H1 (cell line): Measurements from ENCODE around the gene LMNA. TPM values are rescaled to one million over a fixed set of nuclear protein-coding genes. Genes with fewer than 3 reads are reported as not detected.

Experiments
- CTCF ChIA-PET: fragments of 300-600 bp; sonication (Branson Sonifier 250); formaldehyde crosslinking; loops from one replicate; lab custom pipeline; 2021; ENCODE audit not compliant: partially characterized antibody; lab: Charles Lee
- POLR2A ChIA-PET: fragments of 300-600 bp; sonication (Branson Sonifier 250); formaldehyde crosslinking; loops from one replicate; lab custom pipeline; 2021; ENCODE audit warnings: inconsistent platforms; ENCODE audit not compliant: partially characterized antibody; lab: Charles Lee
- DNase-seq, 2 experiments: peaks; one replicate each; pipeline versions ENCODE4 v3.0.0 to v3.0.0-alpha.2; 2010 to 2022; ENCODE audit warnings: low spot score in 2 of 2, low read depth in 1 of 2, mixed read lengths in 1 of 2
- FAIRE-seq: peaks from 2 replicates; lab custom pipeline; 2011; peaks lifted over from hg19 to GRCh38; lab: Jason Lieb, UNC
- H2AFZ ChIP-seq: 2 replicates; pipeline ENCODE4 v1.8.1; 2012; ENCODE audit warnings: low read length, inconsistent platforms
- H2AK5ac ChIP-seq: 2 replicates; pipeline ENCODE4 v1.6.1; 2013; ENCODE audit warnings: low read depth, low read length
- H2BK120ac ChIP-seq: replicated peaks from 2 replicates; pipeline ENCODE3; 2013; ENCODE audit warnings: low read depth, low read length, inconsistent platforms
- H2BK12ac ChIP-seq: 2 replicates; pipeline ENCODE4 v1.6.1; 2013; ENCODE audit warnings: low read depth, low read length
- H2BK15ac ChIP-seq: 2 replicates; pipeline ENCODE4 v1.6.1; 2013; ENCODE audit warnings: low read length
- H2BK20ac ChIP-seq: 2 replicates; pipeline ENCODE4 v1.6.1; 2013; ENCODE audit warnings: low read length
- H2BK5ac ChIP-seq: 2 replicates; pipeline ENCODE4 v1.6.1; 2013; ENCODE audit warnings: low read depth, low read length
- H3K14ac ChIP-seq: 2 replicates; pipeline ENCODE4 v1.6.1; 2013; ENCODE audit warnings: inconsistent platforms; ENCODE audit not compliant: insufficient read length
- H3K18ac ChIP-seq: 2 replicates; pipeline ENCODE4 v1.6.1; 2013; ENCODE audit warnings: low read length; ENCODE audit errors: extremely low read depth
- H3K23ac ChIP-seq: 2 replicates; pipeline ENCODE4 v1.6.1; 2013; ENCODE audit warnings: inconsistent platforms; ENCODE audit not compliant: insufficient read length
- H3K23me2 ChIP-seq: 2 replicates; pipeline ENCODE4 v1.6.1; 2013; ENCODE audit warnings: low read depth, low read length
- H3K27ac ChIP-seq: 2 replicates; pipeline ENCODE4 v1.6.1; 2011; ENCODE audit warnings: low read depth, low read length, inconsistent platforms
- H3K27me3 ChIP-seq, 4 experiments: replicated peaks in 1 of 4; 1 replicate in 1 of 4; 2 replicates in 3 of 4; pipeline versions ENCODE4 v1.6.1 to v1.8.1; 2011 to 2013; ENCODE audit warnings: low read length in 3 of 4, mild to moderate bottlenecking in 3 of 4, inconsistent platforms in 2 of 4, mixed read lengths in 2 of 4, moderate library complexity in 1 of 4; ENCODE audit not compliant: control insufficient read depth in 3 of 4, insufficient read depth in 3 of 4; ENCODE audit errors: extremely low read depth in 1 of 4
- H3K36me3 ChIP-seq, 4 experiments: 2 replicates each; pipeline versions ENCODE4 v1.6.1 to v1.8.1; 2011 to 2013; ENCODE audit warnings: mild to moderate bottlenecking in 4 of 4, low read length in 3 of 4, moderate library complexity in 2 of 4, control low read depth in 1 of 4, inconsistent platforms in 1 of 4; ENCODE audit not compliant: insufficient read depth in 4 of 4, control insufficient read depth in 2 of 4
- H3K4ac ChIP-seq: replicated peaks from 2 replicates; pipeline ENCODE3; 2013; ENCODE audit warnings: low read length, low read depth, mixed read lengths, inconsistent platforms; ENCODE audit not compliant: insufficient read length
- H3K4me1 ChIP-seq, 4 experiments: replicated peaks in 1 of 4; 1 replicate in 1 of 4; 2 replicates in 3 of 4; pipeline versions ENCODE4 v1.6.1 to v1.8.1; 2011 to 2013; ENCODE audit warnings: low read length in 3 of 4, inconsistent platforms in 2 of 4, mixed read lengths in 1 of 4; ENCODE audit not compliant: insufficient read depth in 4 of 4, control insufficient read depth in 3 of 4
- H3K4me2 ChIP-seq, 2 experiments: 2 replicates each; pipeline versions ENCODE4 v1.6.1 to v1.8.1; 2011 to 2013; ENCODE audit warnings: low read depth in 2 of 2, low read length in 2 of 2, control low read depth in 1 of 2, inconsistent platforms in 1 of 2, mild to moderate bottlenecking in 1 of 2; ENCODE audit not compliant: insufficient read depth in 1 of 2
- H3K4me3 ChIP-seq, 4 experiments: fragments of 200-600, 300-600 bp in 1 of 4; sonication (generic), shearing (Covaris generic), sonication (Bioruptor Twin) in 1 of 4; 2 replicates each; pipeline versions ENCODE4 v1.5.1 to v1.8.1; 2011 to 2016; ENCODE audit warnings: low read length in 4 of 4, low read depth in 3 of 4, control low read depth in 2 of 4, inconsistent platforms in 2 of 4, mild to moderate bottlenecking in 2 of 4, mixed read lengths in 1 of 4, moderate library complexity in 1 of 4; ENCODE audit not compliant: insufficient read depth in 2 of 4; ENCODE audit errors: extremely low read depth in 1 of 4
- H3K56ac ChIP-seq: replicated peaks from 2 replicates; pipeline ENCODE3; 2013; ENCODE audit warnings: low read depth, mild to moderate bottlenecking, mixed read lengths, low read length, inconsistent platforms; ENCODE audit not compliant: insufficient read length
- H3K79me1 ChIP-seq: 2 replicates; pipeline ENCODE4 v1.6.1; 2013; ENCODE audit warnings: low read depth, low read length, control low read depth
- H3K79me2 ChIP-seq, 2 experiments: 2 replicates each; pipeline versions ENCODE4 v1.6.1 to v1.8.1; 2012 to 2013; ENCODE audit warnings: low read length in 2 of 2, mild to moderate bottlenecking in 2 of 2, inconsistent platforms in 1 of 2; ENCODE audit not compliant: insufficient read depth in 2 of 2, control insufficient read depth in 1 of 2
- H3K9ac ChIP-seq, 4 experiments: replicated peaks in 1 of 4; 1 replicate in 1 of 4; 2 replicates in 3 of 4; pipeline versions ENCODE4 v1.6.1 to v1.8.1; 2011 to 2013; ENCODE audit warnings: low read depth in 3 of 4, low read length in 3 of 4, control low read depth in 2 of 4, mild to moderate bottlenecking in 2 of 4, moderate library complexity in 2 of 4, inconsistent platforms in 1 of 4; ENCODE audit errors: extremely low read depth in 1 of 4
- H3K9me3 ChIP-seq, 2 experiments: 2 replicates each; pipeline versions ENCODE4 v1.6.1 to v1.8.1; 2012 to 2013; ENCODE audit warnings: mild to moderate bottlenecking in 2 of 2, moderate library complexity in 2 of 2, control low read depth in 1 of 2, inconsistent platforms in 1 of 2, low read depth in 1 of 2, low read length in 1 of 2, mixed read lengths in 1 of 2; ENCODE audit not compliant: insufficient read depth in 2 of 2
- H4K20me1 ChIP-seq, 2 experiments: replicated peaks in 1 of 2; 2 replicates each; pipeline versions ENCODE3 to v1.8.1; 2011 to 2013; ENCODE audit warnings: inconsistent platforms in 2 of 2, low read length in 2 of 2, mild to moderate bottlenecking in 1 of 2; ENCODE audit not compliant: insufficient read depth in 2 of 2, control insufficient read depth in 1 of 2
- H4K5ac ChIP-seq: 2 replicates; pipeline ENCODE4 v1.6.1; 2013; ENCODE audit warnings: low read length, low read depth, mixed read lengths, inconsistent platforms; ENCODE audit not compliant: insufficient read length
- H4K8ac ChIP-seq: 2 replicates; pipeline ENCODE4 v1.8.0; 2013; ENCODE audit warnings: mild to moderate bottlenecking, moderate library complexity, low read length, inconsistent platforms; ENCODE audit not compliant: insufficient read depth; ENCODE audit errors: extremely low read depth
- H4K91ac ChIP-seq: replicated peaks from 2 replicates; pipeline ENCODE3; 2013; ENCODE audit warnings: low read length, mixed read lengths, inconsistent platforms; ENCODE audit not compliant: insufficient read length
- CBX8 ChIP-seq: fragments of 300-800, 300-1000 bp; sonication (generic); IDR thresholded peaks from 2 replicates; pipeline ENCODE4 v1.7.1; 2016; ENCODE audit warnings: low read depth, low read length, borderline replicate concordance
- CTBP2 ChIP-seq: IDR thresholded peaks from 2 replicates; pipeline ENCODE4 v1.7.0; 2011; ENCODE audit warnings: borderline replicate concordance, mild to moderate bottlenecking, moderate library complexity, mixed read lengths, low read length; ENCODE audit not compliant: insufficient read depth, insufficient read length
- GABPA ChIP-seq: IDR thresholded peaks from 2 replicates; pipeline ENCODE4 v1.6.1; 2011; ENCODE audit warnings: mild to moderate bottlenecking, low read length, moderate library complexity, borderline replicate concordance; ENCODE audit not compliant: insufficient read depth
- KDM5A ChIP-seq: fragments of 200-600 bp; IDR thresholded peaks from 2 replicates; pipeline ENCODE4 v1.7.1; 2012; ENCODE audit warnings: mild to moderate bottlenecking, low read length, inconsistent platforms, mixed read lengths
- PHF8 ChIP-seq: fragments of 200-600 bp; sonication (generic); conservative IDR thresholded peaks from 2 replicates; pipeline ENCODE4 v1.7.1; 2012; ENCODE audit warnings: low read depth, mild to moderate bottlenecking, inconsistent platforms, low read length, moderate library complexity
- TEAD4 ChIP-seq: IDR thresholded peaks from 2 replicates; pipeline ENCODE4 v1.6.1; 2012; ENCODE audit warnings: low read depth, low read length, inconsistent platforms, mixed read lengths
- WGBS, 2 experiments: shearing (Covaris generic) in 1 of 2; methylation state at CpG; one replicate each; pipeline versions ENCODE4 v1.1.6 to v1.1.7; 2013 to 2015; ENCODE audit warnings: low lambda C conversion rate in 2 of 2, mixed read lengths in 2 of 2, inconsistent platforms in 1 of 2, low coverage in 1 of 2, missing lambda C conversion rate in 1 of 2; ENCODE audit not compliant: insufficient replicate concordance in 2 of 2, insufficient coverage in 1 of 2, insufficient read length in 1 of 2; ENCODE audit errors: extremely low coverage in 1 of 2, missing lambda C conversion rate in 1 of 2; 5-methylcytosine and 5-hydroxymethylcytosine counted together
- polyA plus RNA-seq, 7 experiments: library from polyadenylated mRNA; depleted of rRNA in 3 of 7; stranded (reverse) in 5 of 7; unstranded in 2 of 7; fragments of >200 nt in 5 of 7; fragments of 200-250 nt in 2 of 7; gene quantifications; 1 replicate in 5 of 7; 2 replicates in 1 of 7; 4 replicates in 1 of 7; pipeline versions ENCODE4 v1.2.1 to v1.2.3, GENCODE V29; 2011 to 2013; ENCODE audit warnings: missing spikeins in 2 of 7, mixed read lengths in 2 of 7
- total RNA-seq: library from RNA; stranded (reverse); fragmentation: NEBNext Ultra II Directional; extraction: Animal tissue kit (Norgen Biotek cat#: 25700); gene quantifications from 2 replicates; pipeline ENCODE4 v1.2.1, GENCODE V29; 2021

Gene LMNA
- total and polyA plus RNA-seq, 2 of the 8 experiments (the other 6 are each of a cell fraction or from before 2014, with no cell fraction given) = 25.8 to 46.8 TPM

DNA sequence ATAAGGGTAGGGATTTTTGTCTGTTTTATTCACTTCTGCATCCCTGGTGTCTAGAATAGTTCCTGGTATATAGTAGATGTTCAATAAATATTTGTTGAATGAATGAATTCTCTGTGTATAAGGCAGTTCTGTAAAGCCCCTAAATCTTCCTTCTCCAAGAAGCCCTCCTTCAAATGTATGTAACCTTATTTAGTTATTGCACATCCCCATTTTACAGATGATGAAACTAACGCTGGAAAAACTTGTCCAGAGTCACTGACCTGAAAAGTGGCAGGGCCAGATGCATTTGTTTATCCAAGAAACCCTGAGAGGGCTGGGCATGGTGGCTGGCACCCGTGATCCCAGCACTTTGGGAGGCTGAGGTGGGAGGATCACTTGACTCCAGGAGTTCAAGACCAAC, 4.3 kb upstream of the LMNA start:
- no peak overlapping the region for H3K4ac ChIP-seq
- H2BK12ac ChIP-seq = no peak overlapping the region
- ChIA-PET CTCF (interaction anchor here (0.9 to 29.5 kb wide), 3 partner anchors 9 to 22 kb away, joined by 3 to 1994 read pairs (median 7); partner anchors contain the start of gene LMNA), POLR2A (interaction anchor here (1.0 to 29.6 kb wide), 3 partner anchors 10 to 102 kb away, joined by 3 to 763 read pairs (median 3); partner anchors contain the start of genes LMNA and PMF1)
- H3K18ac ChIP-seq = no peak overlapping the region
- no peak overlapping the region for H2BK20ac ChIP-seq
- H3K4me1 ChIP-seq = peaks cover 10 to 22% (median 18%) of the 10 kb centered on the region in 4 experiments
- H2BK5ac ChIP-seq = no peak overlapping the region
- no peak overlapping the region for H4K91ac ChIP-seq
- H3K79me2 ChIP-seq = no peaks in the 10 kb centered on the region
- TF ChIP-seq TEAD4 (no peak), CBX8 (no peak), GABPA (no peak), KDM5A (no peak), PHF8 (no peak), CTBP2 (no peak)
- 0 out of 2 replicates have a peak, but pooled peaks cover 2% of the 10 kb centered on the region for H3K79me1 ChIP-seq
- no peaks in the 10 kb centered on the region for H3K36me3 ChIP-seq
- no peak overlapping the region for H3K14ac ChIP-seq
- H3K4me2 ChIP-seq = no peak overlapping the region
- no peak for FAIRE-seq
- no peak overlapping the region for H2AK5ac ChIP-seq
- H4K8ac ChIP-seq = no peak overlapping the region
- no peak overlapping the region for H2BK15ac ChIP-seq
- H3K27ac ChIP-seq = no peak overlapping the region
- H2AFZ ChIP-seq = no peak overlapping the region
- H3K4me3 ChIP-seq = no peak overlapping the region
- 90% methylated on average over 2 of the region's 2 CpGs; no CpG with 5 or more reads in 1 of the 2 experiments for WGBS, 2 experiments
- H4K20me1 ChIP-seq = peaks cover 3 to 8% of the 10 kb centered on the region in 2 experiments
- H3K27me3 ChIP-seq = no peaks in the 10 kb centered on the region
- no peak overlapping the region for H3K23ac ChIP-seq
- no peak for DNase-seq
- no peak overlapping the region for H2BK120ac ChIP-seq
- no peaks in the 10 kb centered on the region for H3K9me3 ChIP-seq
- no peak overlapping the region for H4K5ac ChIP-seq
- H3K56ac ChIP-seq = no peak overlapping the region
- no peak overlapping the region for H3K9ac ChIP-seq
- peaks cover 10% of the 10 kb centered on the region for H3K23me2 ChIP-seq
